GM10248 (cell line): Measurements from ENCODE around the gene TBC1D7.

Experiments used
- CTCF ChIA-PET: fragments of 300-600 bp; sonication (Branson Sonifier 250); formaldehyde crosslinking; extraction: SDS; loops from one replicate; lab custom pipeline; 2021; ENCODE audit warnings: antibody characterized with exemption; lab: Yijun Ruan, JAX
- POLR2A ChIA-PET: fragments of 350-650 bp; sonication (Branson Sonifier 250); formaldehyde crosslinking; extraction: SDS; loops from one replicate; lab custom pipeline; 2020; ENCODE audit warnings: antibody characterized with exemption; lab: Yijun Ruan, JAX
- DNase-seq: peaks from one replicate; pipeline ENCODE4 v3.0.0; 2012; ENCODE audit errors: extremely low spot score
- TF ChIP-seq, protein P1 (sequence below): IDR thresholded peaks from 2 replicates; pipeline ENCODE4 v1.5.1; 2012; ENCODE audit warnings: mild to moderate bottlenecking, low read depth; ENCODE audit errors: extremely low read depth, missing control alignments, control extremely low read depth

The TBC1D7 gene

GRCh38 chr6:13260101-13260598, 68.2 kb downstream of the TBC1D7 start:
- DNase-seq = no peak
- TF ChIP-seq, protein P1, sequence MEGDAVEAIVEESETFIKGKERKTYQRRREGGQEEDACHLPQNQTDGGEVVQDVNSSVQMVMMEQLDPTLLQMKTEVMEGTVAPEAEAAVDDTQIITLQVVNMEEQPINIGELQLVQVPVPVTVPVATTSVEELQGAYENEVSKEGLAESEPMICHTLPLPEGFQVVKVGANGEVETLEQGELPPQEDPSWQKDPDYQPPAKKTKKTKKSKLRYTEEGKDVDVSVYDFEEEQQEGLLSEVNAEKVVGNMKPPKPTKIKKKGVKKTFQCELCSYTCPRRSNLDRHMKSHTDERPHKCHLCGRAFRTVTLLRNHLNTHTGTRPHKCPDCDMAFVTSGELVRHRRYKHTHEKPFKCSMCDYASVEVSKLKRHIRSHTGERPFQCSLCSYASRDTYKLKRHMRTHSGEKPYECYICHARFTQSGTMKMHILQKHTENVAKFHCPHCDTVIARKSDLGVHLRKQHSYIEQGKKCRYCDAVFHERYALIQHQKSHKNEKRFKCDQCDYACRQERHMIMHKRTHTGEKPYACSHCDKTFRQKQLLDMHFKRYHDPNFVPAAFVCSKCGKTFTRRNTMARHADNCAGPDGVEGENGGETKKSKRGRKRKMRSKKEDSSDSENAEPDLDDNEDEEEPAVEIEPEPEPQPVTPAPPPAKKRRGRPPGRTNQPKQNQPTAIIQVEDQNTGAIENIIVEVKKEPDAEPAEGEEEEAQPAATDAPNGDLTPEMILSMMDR = no peak
- CTCF ChIA-PET = interaction anchor here (1.2 to 2.8 kb wide), 4 partner anchors 10 to 65 kb away, joined by 3 to 8 read pairs (median 5); no protein-coding TSS in a partner anchor
- POLR2A ChIA-PET = no interaction called here

- TF ChIP-seq, protein P1 = no peak
- peak; percentile 66 for DNase-seq
- ChIA-PET CTCF (interaction anchor here (1.1 to 2.8 kb wide), 5 partner anchors 12 to 65 kb away, joined by 3 to 9 read pairs (median 7); no protein-coding TSS in a partner anchor), POLR2A (no interaction called here)
These were observed 68.9 kb downstream of the TBC1D7 start for GRCh38 chr6:13259393-13259792.

GRCh38 chr6:13256266-13257001, 71.9 kb downstream of the TBC1D7 start:
- TF ChIP-seq, protein P1 = no peak
- DNase-seq = no peak
- CTCF ChIA-PET = interaction anchor here (1.1 kb wide), 1 partner anchor 17 kb away, joined by 3 read pairs; no protein-coding TSS in a partner anchor
- POLR2A ChIA-PET = no interaction called here
